GM19238 (cell line): ENCODE results near the gene CATSPER4.

Experiments used
- DNase-seq: peaks from one replicate; pipeline ENCODE4 v3.0.0; 2011; ENCODE audit warnings: low spot score; ENCODE audit not compliant: insufficient read length

CATSPER4 gene

DNA sequence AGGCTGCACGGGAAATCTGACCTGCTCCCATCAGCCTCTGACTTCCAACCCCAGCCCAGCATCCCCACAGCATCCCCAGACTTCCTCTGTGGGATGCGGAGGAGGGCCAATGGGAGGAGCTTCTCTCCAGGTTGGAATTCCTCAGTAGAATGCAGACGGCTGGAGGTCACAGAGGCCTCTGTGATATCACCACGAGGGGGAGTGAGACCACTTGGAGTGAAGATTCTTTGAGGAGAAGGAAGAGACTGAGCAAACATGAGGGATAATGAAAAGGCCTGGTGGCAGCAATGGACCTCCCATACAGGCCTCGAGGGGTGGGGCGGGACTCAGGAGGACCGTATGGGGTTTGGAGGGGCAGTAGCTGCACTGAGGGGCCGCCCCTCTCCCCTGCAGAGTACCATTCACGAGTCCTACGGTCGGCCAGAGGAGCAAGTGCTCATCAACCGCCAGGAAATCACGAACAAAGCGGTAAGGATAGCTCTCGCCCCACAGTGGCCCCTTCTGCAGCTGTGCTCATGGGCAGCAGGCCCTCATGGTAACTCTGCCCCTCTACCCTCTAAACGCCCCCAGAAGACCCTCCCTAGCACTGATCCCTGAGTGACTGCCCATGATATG, at the start of gene CATSPER4:
Gene CATSPER4 (plus strand): TSS at position 230 of the 615 bp plus-strand sequence. CDS start 26 bp downstream, at position 256.
- DNase-seq, result no peak

DNA sequence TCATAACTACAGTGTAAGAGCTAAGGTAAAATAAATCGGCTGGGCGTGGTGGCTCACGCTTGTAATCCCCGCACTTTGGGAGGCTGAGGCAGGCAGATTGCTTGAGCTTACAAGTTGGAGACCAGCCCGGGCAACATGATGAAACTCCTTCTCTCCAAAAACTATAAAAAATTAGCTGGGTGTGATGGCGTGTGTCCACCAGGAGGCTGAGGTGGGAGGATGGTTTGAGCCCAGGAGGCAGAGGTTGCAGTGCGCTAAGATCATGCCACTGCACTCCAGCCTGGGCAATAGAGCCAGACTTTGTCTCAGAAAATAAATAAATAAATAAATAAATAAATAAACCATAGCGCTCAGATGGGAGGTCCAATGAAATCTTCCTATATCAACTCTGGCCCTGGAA, 48.2 kb upstream of the CATSPER4 start:
- DNase-seq, result no peak

DNA sequence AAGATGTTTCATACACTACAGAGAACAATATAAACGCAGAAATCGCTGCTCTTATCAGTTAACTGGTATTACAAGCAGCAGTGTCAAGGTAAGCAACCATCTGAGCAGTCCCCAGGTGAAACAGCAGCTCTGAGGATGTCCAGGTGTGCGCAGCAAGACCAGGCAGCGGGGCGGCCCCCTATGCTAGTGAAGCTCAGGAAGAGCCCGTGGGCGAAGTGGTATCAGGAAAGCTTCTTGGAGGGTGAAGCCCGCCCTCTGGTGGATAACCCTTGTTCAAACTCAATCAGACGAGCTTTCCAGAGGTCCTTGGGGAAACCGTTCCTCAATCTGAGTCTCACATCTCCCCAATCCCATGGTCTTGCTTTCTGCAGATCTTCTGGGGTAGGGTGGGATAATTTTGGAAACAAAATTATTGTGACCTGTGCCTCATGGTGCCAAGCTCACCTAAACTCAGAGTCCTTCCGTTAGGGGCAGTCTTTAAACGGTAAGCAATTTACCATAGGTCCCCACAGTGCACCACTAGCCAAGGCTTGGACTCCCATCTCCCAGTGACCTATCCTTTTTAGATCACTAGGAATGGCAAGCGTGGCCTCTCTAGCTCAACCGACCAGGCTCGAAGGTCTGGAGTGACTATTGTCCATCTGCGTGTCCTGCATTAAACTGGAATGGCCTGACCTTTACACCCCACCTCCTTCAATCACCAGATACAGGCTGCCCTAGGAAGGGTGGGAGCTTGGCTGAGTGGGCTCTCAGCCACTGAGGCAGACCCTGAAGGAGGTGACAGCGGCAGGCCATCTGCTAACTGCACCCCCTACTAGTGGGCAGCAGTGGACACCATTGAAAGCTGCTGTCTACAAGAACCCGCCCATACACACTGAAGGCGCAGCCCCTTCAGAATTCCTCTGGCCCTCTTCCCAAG, 45.1 kb upstream of the CATSPER4 start:
- DNase-seq, result peak; percentile 65

DNA sequence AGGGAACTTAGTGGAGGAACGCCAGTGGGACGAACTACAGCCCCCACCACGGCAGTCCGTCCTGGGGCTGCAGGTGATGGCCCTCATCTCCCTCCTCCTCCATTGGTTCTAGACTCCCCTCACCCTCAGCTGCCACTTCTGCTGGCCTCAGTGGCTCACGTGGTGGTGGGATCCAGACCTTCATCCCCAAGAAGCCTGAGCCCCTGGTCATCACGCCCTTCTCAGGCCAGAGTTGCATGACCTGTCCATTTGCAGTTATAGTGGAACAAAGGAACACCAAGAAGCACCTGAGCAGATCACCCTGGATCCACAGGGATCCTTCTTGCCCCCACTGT, 44.5 kb upstream of the CATSPER4 start:
- no peak for DNase-seq

DNA sequence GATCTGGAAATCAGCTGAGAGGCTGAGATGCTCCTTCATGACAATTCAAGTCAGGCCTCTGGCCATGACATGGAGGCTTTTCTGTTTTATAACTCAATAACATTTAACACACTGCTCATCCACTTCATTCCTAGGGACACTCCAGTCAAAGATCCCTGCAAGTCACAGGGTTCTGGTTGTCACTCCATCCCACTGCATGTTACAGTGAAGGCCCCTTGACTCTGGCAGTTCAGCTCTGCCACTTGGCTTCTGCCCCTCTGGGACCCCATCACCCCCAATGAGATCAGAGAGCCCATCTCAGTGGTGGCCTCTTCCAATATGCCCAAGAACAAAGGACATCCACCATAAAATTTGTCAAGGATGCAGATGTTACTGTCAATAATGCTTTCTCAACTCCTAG, 41.5 kb upstream of the CATSPER4 start:
- no peak for DNase-seq

DNA sequence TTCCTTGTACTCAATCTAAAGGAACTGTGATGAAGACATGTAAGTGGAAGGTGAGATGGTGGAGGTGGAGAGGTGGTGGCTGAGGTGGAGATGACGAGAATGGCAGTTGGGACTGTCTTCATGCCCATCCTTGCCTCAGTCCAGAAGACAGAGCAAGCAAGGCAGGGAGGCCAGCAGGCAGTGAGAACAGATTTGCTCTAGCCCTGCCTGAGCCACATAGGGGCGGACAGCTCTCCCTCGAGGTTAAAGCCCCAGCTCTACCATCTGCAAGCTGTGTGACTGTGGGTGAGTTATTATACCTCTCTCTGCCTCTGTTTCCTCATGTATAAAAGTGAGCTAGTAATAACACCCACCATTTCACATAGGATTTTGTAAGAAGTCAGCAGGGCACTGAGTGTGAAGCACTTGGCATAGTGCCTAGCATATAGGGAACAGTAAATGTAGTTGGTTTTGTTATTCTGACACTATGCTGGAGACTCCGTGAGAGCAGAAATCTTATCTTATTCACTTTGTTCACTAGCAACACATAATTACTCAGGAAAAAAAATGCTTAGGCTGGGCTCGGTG, 36.4 kb upstream of the CATSPER4 start:
- DNase-seq, result no peak

DNA sequence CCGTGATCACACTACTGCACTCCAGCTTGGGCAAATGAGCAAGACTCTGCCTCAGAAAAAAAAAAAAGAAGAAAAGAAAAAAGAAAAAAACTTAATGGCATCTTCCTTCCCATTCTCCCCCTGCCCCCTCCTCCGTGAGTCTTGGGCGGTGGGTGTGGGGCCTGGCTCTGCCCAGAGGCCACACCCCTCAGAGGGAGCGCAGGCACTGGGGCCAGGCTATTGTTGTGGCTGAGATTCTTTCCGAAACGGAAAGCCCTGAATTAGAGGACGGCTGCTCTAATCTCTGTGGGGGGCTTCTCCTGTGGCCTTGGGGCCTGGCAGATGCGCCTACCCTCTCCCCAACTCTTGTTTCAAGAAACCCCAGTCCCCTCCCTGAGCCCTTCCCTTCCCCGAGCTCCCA, 35.7 kb upstream of the CATSPER4 start:
- DNase-seq, result no peak

DNA sequence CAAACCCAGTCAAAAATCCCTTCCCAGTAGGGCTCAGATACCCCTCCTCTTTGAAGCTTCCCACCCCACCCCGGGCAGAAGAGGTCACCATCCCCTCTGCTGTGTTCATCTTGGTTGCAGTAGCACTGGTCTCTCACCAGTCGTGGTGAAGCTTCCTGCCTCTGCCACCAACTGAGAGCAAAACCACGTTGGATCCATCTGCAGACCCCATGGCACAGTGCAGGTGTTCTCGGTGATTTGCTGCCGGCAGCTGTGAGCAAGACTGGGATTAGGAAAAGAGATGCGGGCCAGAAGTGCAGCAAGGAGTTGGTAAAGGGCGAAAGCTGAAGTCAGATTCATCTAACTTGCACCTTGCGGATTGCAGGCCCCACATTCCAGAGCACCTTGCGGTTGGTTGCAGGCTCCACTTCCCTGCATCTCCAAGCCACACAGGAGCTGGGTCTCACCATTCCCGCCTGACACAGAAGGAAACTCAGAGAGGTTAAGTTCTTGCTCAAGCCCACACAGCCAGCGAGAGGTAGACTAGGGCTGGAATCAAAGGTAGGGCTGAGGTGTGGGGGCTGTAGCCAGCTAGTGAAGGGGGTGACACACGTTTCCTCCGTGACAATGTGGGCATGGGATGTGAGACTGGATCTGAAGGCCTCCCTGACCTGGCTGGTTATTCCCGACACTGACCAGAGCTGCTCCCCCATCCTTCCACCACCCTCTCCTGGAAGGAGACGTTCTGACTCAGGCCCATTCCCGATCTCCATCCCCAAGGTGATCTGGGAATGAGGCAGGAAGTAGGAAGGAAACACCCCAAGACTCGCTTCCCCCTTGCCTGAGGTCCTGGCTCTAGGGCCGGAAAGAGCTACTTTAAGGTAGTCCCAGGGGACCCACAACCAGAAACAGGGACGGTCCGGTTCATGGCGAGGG, 34.8 kb upstream of the CATSPER4 start:
- DNase-seq, result no peak

DNA sequence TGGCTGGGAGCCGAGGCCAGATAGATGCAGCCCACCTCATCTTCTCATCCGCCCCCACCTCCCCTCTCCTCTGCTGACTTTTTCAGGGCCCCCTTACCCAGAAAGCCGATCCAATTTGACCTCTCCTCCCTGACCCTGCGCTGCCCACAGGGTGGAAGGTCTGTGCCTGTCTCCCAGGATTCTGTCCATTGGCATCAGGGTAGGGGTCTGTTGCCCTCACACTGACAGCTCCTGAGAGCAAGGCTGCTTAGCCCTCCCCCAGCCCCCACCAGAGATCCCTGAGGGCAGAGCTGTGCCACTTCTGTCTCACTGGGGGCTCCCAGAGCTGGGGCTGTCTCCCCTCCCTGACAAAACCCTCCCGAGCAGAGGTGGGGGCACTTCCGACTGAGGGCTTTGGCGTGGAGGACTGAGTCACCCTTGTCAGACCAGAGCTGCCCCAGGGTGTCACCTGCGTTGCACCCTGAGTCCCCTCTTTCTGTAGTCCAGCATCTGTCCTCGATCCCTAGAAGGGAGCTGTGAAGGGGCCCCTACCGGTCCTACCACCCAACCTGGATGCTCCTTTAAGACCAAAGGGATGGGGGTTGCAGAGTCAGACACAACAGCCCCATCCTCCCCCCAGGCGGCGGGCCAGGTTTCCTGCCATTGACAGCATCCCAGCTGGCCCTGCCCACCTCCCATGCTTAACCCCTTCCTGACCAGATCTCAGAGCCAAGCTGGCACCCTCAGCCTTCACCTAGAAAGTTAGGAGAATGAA, 33.9 kb upstream of the CATSPER4 start:
- no peak for DNase-seq

DNA sequence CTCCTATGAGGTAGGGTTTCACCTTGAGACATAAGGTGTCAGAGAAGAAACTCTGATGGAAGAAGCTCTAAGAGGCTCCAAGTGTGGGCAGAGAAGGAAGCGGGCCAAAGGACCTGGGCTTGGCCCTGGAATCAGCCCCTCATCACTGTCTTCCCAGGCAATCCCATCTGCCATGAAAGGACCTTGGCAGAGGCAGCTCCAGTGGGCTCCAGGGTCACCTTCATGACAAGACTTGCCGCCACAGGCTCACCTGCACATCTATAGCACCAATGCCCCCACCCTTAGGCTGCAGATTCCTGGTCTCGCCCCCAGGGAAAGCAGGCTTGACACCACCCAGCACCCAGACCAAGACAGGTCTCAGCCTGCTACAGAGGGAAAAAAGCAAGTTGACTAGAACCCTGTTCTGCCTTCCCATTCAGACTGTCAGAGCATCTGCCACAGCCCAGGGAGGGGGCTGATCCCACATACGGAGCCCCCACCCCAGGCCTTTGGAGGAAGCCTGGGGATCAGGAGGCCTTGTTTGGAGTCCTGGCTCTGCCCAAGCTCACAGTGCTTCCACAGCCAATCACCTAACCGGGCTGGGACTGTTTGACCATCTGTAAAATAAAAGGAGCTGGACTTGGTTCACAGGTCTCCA, 32.0 kb upstream of the CATSPER4 start:
- DNase-seq, result no peak

DNA sequence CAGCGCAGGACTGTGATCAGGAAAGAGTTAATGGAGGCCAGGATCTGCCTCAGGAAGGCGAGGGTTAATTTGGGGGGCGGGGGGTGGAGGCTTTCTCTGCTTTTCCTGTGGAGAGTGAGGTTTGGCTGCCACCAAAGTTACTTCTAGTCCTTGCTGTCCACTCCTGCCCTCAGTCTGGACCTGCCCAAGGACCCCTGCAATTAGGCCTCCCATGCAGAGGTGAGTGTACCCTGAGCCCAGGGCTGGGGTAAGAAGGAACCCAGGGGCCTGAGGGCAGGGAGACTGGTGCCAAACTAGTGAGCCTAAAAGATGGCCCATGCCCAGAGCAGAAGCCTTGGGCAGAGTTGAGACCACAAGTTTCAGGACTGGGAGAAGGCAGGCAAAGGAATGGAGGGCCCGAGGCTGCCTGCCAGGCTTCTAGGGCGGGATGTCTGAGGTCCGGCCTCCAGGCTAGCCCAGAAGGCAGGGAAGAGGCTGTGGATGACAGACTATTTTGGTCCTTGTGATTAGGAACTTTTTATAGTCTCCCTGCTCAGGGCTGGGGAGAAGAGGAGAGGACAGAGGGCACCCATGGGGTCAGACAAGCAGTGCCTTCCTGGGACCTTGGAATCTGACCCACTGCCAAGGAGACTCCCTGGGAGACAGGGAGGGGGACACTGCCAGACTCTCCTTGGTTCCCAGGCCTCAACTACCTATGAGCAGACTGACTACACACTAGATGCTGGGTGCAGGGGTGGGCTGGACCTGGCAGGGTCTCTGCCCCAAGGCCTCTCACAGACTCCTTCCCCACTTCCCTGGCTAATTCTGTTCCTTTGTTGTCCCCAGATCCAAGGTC, 31.3 kb upstream of the CATSPER4 start, which contains the start of gene FAM110D:
Gene FAM110D (plus strand): TSS at position 172 of the 835 bp plus-strand sequence. CDS start 2,213 bp downstream, outside the sequence.
- DNase-seq, result no peak

DNA sequence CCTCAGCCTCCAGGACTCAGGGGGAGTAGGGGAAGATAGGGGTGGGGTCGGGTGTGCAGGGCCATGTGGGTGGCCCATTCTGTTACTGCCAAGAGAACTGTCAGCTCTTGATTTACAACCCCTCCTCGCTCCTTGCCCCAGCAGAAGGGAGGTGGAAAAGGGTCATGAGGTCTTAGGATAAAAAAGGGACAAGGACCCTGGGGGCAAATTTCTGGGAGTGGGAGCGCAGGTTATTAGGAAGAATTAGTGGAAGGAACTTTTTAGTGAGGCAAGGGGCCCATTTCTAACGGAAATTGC, 30.7 kb upstream of the CATSPER4 start:
- DNase-seq, result no peak

DNA sequence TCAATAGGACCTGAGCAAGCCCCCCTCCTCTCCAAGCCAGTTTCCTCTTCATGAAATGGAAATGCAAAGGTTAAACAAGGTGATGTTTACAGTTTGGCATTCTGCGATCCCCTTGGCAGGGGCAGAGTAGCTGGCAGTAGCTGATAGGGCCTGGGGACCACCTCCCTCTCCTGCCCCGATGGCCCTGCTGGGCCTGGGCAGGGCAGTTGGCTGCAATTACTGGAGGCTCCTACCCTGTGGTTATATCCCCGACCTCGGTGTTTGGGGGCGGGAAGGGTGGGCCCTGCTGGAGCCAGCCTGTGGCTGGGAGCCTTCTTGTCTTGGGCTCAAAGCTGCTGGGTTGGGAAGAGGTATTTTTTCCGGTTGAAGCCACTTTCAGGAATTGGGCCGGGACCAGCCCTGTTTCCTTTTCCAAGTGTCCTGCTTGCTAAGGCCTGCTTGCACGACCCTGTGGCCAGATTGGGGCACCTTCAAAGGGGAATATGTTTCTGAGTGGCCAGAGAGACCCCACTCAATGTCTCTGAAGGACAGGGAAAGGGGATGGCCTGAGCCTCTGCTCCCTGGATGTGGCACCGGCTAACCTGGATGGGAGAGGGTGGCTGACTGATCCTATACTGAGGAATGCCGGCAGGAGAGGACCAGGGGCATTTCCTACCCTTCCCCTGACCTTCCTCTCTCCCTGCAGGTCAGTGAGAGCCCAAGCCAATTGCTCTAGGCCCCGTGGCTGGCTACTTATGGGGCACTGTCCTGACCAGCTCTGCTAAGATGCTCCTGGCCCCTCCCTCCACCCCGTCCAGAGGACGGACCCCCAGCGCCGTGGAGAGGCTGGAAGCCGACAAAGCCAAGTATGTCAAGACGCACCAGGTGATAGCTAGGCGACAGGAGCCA, 29.6 kb upstream of the CATSPER4 start:
- no peak for DNase-seq

DNA sequence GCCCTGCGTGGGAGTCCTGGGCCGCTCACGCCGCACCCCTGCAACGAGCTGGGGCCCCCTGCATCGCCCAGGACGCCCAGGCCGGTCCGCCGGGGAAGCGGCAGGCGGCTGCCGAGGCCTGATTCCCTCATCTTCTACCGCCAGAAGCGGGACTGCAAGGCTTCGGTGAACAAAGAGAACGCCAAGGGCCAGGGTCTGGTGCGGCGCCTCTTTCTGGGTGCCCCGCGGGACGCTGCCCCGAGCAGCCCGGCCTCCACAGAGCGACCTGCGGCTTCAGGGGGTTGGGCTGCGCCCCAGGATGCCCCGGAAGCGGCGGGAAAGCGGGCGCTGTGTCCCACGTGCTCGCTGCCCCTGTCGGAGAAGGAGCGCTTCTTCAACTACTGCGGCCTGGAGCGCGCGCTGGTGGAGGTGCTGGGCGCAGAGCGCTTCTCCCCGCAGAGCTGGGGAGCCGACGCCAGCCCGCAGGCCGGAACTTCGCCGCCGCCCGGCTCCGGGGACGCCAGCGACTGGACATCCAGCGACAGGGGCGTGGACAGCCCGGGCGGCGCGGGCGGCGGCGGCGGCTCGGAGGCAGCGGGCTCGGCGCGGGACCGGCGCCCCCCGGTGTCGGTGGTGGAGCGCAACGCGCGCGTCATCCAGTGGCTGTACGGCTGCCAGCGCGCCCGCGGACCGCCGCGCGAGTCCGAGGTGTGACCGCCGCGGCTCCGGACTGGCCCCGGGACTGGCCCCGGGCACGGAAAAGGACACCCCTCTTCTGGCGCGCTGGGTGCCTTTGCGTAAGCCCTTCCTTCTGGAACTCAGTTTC, 28.8 kb upstream of the CATSPER4 start:
- DNase-seq, result no peak

DNA sequence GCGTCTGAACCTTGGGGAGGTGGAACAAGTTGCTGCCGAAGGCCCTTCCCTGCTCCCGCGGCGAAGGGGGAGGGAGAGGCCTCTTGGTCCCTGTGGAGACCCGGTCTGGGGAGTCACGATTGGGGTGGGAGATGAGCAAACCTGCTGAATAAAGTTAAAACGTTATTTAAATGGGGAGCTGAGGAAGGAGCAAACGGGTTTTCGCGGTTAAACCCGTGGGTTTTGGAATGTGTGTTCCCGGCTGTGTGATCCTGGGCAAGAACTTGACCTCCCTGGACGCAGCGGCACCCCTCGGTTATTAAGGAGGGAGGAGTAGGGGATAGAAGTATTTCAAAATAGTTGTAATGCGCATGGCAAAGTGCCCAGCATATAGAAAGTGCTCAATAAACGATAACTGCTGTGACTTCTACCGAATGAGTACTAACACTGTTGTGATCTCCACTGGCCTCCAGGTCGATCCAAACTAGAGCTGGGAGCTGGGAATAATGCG, 28.1 kb upstream of the CATSPER4 start:
- no peak for DNase-seq

DNA sequence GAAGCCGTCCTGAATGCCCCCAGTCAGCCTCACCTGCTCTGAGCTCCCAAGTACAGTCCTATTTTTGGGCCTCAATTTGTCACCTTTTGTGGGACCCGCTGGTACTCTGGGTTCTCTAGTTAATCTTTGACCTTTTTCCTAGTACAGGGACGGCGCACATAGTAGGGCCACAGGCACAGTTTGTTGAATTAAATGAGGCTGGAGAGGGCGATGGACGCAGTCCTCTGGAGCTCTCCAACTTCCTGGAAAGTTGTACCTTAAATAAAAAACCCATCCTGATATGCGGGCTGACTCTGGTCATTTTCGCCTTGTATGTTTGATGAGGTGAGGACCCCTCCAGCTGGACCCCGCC, 26.7 kb upstream of the CATSPER4 start:
- DNase-seq, result no peak

DNA sequence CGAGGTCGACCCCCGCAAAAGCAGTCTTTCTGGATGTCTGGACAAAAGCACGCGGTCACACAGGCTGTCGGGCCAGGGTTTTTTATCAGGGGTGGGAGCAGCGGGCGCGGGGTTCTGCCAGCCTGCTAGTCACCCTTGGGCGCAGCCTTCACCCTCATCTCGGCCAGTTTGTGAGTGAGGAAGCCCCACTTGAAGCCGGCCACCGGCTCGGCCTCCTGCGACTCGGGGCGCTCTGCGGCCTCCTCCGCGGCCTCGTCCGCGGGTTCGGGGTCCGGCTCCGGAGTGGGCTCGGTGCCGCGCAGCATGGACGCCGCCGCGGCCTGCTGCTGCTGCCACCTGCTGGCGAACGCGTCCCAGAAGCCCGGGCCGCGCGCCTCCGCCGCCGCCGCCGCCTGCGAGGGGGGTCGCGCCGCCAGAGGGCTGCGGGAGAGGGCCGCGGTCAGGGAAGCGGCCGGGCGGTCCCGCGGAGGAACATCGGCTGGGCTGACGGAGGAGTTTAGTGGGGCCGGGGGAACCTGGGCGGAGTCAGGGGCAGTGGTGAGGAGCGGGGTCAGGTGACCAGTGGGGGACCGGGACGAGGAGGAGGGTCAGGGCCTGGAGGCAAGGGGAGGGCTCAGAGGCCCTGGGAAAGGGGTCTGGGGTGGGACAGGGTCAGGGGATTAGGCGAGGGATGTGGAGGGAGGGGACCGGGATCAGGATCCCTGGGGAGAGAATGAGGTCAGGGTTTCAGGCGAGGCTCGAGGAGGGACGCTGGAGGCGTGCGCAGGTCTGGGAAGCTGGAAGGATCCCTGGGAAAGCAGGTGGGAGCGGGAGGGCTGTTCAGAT, 26.2 kb upstream of the CATSPER4 start:
- DNase-seq, result peak; percentile 49
